GM19372 (cell line): ENCODE measurements around the gene GCKR.
"Not testable (repeated sequence)": the region's sequence is repeated elsewhere in the genome, so short reads cannot be mapped to it uniquely, and the experiment has no call there.

Experiments used
- ATAC-seq: cut with Tn5 transposase; IDR thresholded peaks from one replicate; pipeline ENCODE4 v1.9.1; 2021; ENCODE audit warnings: mild to moderate bottlenecking, low read depth, moderate library complexity; ENCODE audit not compliant: unreplicated experiment

Gene GCKR

DNA sequence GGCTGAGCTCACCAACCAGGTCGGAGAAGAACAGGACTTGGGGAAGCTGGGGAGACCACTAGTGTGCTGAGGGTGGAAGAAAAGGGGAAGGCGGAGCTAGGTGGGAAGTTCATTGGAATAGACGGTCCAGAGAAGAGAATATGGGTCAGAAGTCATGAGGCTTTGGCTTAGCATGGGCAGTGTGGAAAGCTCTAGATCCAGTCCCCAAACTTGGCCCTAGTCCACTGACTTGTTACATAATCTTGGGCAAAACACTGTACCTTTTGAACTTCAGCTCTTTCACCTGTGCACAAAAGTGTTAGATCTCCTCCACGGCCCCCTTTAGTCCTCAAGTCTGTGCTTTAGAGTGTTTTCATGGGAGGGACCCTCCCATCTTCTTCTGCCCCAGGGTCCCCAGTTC is 10.7 kb downstream of the GCKR start:
- ATAC-seq: no peak

- no peak for ATAC-seq
Observed at GRCh38 chr2:27509326-27509725, 12.7 kb downstream of the GCKR start.

DNA sequence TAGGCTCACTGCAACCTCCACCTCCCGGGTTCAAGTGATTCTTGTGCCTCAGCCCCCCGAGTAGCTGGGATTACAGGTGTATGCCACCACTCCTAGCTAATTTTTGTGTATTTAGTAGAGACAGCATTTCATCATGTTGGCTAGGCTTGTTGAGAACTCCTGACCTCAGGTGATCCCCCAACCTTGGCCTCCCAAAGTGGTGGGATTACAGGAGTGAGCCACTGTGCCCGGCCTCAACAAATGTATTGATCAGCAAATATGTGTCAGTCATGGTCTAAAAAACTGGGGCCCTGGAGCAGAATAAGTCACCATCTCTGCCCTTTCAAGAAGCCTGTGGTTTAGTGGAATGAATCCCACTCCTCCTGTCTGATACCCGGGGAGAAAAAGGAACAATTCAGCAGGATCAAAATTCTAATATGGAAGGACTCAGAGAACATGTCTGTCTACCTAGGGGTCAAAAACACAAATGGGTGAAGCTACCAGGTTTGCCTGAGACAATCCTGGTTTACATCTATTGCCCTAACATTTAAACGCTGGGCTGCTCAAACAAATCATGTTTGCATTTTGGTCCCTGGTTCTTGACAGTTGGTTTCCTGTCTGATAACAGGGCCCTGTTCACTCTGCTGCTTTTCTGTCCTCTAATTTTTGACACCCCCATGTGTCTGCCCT is 21.6 kb downstream of the GCKR start:
- ATAC-seq: no peak

DNA sequence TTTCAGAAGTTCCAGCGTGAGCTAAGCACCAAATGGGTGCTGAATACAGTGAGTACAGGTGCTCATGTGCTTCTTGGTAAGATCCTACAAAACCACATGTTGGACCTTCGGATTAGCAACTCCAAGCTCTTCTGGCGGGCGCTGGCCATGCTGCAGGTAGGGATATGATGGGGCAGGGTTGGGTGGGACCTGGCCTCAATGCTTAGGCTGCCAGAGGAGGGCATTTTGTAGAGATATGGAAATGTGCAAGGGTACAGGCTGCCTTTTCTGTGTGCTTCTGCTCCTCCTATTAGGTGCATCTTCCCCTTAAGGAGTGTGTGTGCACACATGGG is 22.1 kb downstream of the GCKR start:
- ATAC-seq: no peak

- no peak for ATAC-seq
Observed at GRCh38 chr2:27520316-27520715, 23.7 kb downstream of the GCKR start.

- no peak for ATAC-seq
Observed at GRCh38 chr2:27522400-27522945, 25.8 kb downstream of the GCKR start.

DNA sequence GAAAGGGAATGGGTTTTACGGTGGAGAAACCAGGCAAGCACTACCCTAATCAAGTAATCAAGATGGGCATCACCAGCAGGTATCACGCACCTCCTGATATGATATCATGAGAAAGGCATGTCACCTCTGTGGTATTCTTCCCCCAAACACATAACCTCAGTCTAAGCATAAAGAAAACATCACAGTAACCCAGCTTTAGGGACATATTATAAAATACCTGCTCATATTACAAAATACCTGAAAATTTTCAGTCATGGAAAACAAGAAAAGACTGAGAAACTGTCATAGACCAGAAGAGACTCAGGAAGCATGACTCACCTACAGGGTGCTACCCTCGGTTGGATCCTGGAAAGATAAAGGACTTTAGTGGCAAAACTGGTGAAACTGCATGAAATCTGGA is 30.5 kb downstream of the GCKR start:
- ATAC-seq: no peak

- ATAC-seq: no peak
Observed at GRCh38 chr2:27531983-27532382, 35.3 kb downstream of the GCKR start.

GRCh38 chr2:27537287-27537686 is 40.6 kb downstream of the GCKR start:
- ATAC-seq: no peak

DNA sequence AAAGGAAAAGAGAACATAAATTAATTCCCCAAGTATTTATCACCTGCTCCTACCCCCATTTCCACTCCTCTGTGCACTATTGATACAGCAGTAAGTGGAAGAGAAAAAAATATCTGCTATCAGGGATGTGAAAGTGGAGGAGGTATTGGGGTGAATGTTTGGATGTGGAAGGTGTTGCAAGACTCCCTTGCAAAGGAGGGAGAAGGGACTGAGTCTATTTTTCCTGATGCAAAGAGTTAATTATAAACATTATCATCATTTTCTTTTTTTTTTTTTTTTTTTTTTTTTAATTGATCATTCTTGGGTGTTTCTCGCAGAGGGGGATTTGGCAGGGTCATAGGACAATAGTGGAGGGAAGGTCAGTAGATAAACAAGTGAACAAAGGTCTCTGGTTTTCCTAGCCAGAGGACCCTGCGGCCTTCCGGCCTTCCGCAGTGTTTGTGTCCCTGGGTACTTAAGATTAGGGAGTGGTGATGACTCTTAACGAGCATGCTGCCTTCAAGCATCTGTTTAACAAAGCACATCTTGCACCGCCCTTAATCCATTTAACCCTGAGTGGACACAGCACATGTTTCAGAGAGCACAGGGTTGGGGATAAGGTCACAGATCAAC is 42.3 kb downstream of the GCKR start:
- ATAC-seq: not testable (repeated sequence)

GRCh38 chr2:27539649-27540048 is 43.0 kb downstream of the GCKR start:
- ATAC-seq: not testable (repeated sequence)

- no peak for ATAC-seq
Observed at GRCh38 chr2:27544143-27544821, 47.6 kb downstream of the GCKR start.

DNA sequence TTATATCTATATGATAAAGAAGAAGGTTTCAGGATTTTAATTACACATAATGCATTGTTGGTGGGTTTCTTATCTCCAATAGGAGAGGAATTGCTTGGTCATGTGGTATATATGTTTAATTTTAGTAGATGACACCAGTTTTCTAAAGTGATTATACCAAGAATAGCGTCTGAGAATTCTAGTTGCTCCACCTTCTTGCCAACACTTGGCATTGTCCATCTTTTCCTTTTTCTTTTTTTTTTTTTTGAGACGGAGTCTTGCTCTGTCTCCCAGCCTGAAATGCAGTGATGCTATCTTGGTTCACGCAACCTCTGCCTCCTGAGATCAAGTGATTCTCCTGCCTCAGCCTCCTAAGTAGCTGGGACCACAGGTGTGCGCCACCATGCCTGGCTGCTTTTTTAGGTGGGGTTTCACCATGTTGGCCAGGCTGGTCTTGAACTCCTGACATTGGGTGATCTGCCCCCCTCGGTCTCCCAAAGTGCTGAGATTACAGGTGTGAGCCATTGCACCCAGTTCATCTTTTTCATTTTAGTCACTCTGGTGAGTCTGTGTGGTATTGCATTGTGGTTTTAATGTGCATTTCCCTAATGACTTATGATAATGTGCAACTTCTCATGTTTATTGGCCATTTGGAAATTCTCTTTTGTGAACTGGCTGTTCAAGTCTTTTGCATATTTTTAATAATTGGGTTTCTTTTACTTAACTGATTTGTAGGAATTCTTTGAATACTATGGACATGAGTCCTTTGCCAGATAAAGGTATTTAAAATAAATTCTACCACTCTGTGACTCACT is 48.9 kb downstream of the GCKR start:
- ATAC-seq: no peak

DNA sequence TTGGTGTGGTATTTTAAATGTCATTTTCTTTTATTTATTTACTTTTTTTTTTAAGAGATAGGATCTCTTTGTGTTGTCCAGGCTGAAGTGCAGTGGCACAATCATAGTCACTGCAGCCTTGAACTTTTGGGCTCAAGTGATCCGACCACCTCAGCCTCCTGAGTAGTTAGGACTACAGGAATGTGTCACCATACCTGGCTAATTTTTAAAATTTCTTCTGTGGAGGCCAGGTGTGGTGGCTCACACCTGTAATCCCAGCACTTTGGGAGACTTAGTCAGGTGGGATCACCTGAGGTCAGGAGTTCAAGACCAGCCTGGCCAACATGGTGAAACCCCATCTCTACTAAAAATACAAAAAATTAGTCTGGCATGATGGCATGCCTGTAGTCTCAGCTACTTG is 52.7 kb downstream of the GCKR start:
- no peak for ATAC-seq

- ATAC-seq: no peak
Observed at GRCh38 chr2:27551514-27551913, 54.9 kb downstream of the GCKR start.

DNA sequence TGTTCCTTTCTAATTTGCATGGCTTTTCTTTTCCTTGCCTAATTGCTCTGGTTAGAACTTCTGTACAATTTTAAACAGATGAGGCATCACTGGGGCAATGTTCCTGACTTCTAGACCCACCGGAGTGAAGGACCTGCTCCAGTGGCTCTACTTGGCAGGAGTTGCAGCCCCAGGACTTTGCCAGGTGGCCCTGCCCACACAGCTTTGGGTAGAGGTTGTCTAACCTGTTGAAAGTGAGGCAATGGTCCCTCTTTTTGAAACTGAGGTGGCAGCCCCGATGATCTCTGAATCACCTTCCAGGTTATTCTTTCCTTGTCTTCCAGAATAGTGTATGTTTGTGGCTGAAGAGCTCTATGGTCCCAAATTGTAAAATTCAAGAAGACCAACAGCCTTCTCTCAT is 56.3 kb downstream of the GCKR start:
- ATAC-seq: no peak

- not testable (repeated sequence) for ATAC-seq
Observed at GRCh38 chr2:27554451-27554850, 57.8 kb downstream of the GCKR start.

- no peak for ATAC-seq
Observed at GRCh38 chr2:27559228-27559627, 62.6 kb downstream of the GCKR start.

- ATAC-seq: no peak
Observed at GRCh38 chr2:27561060-27561459, 64.4 kb downstream of the GCKR start.

- ATAC-seq: no peak
Observed at GRCh38 chr2:27566628-27567027, 70.0 kb downstream of the GCKR start.

DNA sequence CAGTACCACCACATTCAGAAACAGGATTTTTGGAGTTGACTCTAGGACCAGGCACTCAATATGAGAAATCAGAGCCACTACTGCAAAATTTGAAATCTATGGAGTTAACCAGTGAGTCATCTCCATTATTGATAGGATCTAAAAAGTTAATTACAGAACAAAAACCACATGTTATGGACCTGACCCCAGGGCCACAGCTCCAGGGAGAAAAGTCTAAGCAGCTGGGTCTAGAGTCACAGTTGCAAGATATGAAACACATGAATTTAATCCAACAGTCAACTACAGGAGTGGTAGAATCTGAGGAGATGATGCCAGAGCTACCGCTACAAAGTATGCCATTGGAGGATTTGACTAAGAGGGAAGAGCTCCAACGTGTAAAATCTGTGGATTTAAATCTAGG is 72.8 kb downstream of the GCKR start:
- ATAC-seq: no peak
